Panc1 (cell line): ENCODE results near the gene DHDH.

Source experiments
- POLR2AphosphoS5 ChIP-seq: IDR thresholded peaks from 2 replicates; pipeline ENCODE4 v1.6.1; 2012; ENCODE audit warnings: mild to moderate bottlenecking, low read depth, low read length, moderate library complexity
- TF ChIP-seq, protein P1 (sequence below): fragments of 450-650 bp; IDR thresholded peaks from 2 replicates; pipeline ENCODE4 v1.5.1; 2017; ENCODE audit warnings: mild to moderate bottlenecking
- TF ChIP-seq, protein P2 (sequence below), 2 experiments: IDR thresholded peaks; 2 replicates each; pipeline ENCODE4 v1.6.1; 2011 to 2012; ENCODE audit warnings: low read depth in 2 of 2, control low read depth in 1 of 2, low read length in 1 of 2, mild to moderate bottlenecking in 1 of 2, moderate library complexity in 1 of 2; ENCODE audit not compliant: insufficient read depth in 1 of 2

DNA sequence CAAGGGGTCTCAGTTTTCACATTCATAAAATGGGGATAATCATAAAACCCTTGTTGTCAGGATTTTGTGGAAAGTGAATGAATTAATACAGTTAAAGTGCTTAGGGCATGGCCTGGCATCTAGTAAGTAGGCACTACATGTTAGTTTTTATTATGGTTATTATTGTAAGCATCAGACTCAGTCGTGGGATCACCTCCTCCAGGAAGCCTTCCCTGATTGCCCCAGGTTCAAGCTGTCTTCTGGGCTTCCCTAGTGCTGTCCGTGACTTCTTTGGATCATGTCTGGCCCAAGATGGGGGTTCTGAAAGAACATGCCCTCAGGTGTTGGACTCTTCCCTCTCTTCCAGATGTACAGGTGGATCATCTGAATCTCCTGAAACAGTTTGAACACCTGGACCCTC, 22.7 kb upstream of the DHDH start:
- TF ChIP-seq, protein P1, sequence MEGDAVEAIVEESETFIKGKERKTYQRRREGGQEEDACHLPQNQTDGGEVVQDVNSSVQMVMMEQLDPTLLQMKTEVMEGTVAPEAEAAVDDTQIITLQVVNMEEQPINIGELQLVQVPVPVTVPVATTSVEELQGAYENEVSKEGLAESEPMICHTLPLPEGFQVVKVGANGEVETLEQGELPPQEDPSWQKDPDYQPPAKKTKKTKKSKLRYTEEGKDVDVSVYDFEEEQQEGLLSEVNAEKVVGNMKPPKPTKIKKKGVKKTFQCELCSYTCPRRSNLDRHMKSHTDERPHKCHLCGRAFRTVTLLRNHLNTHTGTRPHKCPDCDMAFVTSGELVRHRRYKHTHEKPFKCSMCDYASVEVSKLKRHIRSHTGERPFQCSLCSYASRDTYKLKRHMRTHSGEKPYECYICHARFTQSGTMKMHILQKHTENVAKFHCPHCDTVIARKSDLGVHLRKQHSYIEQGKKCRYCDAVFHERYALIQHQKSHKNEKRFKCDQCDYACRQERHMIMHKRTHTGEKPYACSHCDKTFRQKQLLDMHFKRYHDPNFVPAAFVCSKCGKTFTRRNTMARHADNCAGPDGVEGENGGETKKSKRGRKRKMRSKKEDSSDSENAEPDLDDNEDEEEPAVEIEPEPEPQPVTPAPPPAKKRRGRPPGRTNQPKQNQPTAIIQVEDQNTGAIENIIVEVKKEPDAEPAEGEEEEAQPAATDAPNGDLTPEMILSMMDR: no peak
- TF ChIP-seq, protein P2, sequence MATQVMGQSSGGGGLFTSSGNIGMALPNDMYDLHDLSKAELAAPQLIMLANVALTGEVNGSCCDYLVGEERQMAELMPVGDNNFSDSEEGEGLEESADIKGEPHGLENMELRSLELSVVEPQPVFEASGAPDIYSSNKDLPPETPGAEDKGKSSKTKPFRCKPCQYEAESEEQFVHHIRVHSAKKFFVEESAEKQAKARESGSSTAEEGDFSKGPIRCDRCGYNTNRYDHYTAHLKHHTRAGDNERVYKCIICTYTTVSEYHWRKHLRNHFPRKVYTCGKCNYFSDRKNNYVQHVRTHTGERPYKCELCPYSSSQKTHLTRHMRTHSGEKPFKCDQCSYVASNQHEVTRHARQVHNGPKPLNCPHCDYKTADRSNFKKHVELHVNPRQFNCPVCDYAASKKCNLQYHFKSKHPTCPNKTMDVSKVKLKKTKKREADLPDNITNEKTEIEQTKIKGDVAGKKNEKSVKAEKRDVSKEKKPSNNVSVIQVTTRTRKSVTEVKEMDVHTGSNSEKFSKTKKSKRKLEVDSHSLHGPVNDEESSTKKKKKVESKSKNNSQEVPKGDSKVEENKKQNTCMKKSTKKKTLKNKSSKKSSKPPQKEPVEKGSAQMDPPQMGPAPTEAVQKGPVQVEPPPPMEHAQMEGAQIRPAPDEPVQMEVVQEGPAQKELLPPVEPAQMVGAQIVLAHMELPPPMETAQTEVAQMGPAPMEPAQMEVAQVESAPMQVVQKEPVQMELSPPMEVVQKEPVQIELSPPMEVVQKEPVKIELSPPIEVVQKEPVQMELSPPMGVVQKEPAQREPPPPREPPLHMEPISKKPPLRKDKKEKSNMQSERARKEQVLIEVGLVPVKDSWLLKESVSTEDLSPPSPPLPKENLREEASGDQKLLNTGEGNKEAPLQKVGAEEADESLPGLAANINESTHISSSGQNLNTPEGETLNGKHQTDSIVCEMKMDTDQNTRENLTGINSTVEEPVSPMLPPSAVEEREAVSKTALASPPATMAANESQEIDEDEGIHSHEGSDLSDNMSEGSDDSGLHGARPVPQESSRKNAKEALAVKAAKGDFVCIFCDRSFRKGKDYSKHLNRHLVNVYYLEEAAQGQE (IDR thresholded peaks at IDR 0.05; ENCODE audit: insufficient read depth in 1 of 2, low read depth in 2 of 2, low read length in 1 of 2): no peak
- no peak for TF ChIP-seq POLR2AphosphoS5
